GM18505 (cell line): Measurements from ENCODE around the gene BCL3.
A peak's percentile ranks its signal among the peaks of the same experiment; 100 is the strongest.
"Not testable (repeated sequence)": the region's sequence is repeated elsewhere in the genome, so short reads cannot be mapped to it uniquely, and the experiment has no call there.

Experiments
- ATAC-seq: cut with Tn5 transposase; IDR thresholded peaks from one replicate; pipeline ENCODE4 v1.9.1; 2021; ENCODE audit not compliant: unreplicated experiment
- POLR2A ChIP-seq: IDR thresholded peaks from 4 replicates; pipeline ENCODE4 v1.6.1; 2011; ENCODE audit warnings: borderline replicate concordance; ENCODE audit not compliant: insufficient read depth, insufficient read length; ENCODE audit errors: extremely low read depth

BCL3 gene

GRCh38 chr19:44748426-44749254, at the start of gene BCL3:
TSS of gene BCL3 (plus strand) at chr19:44748708. CDS start at chr19:44748791, 83 bp downstream.
- peak; percentile 65 for TF ChIP-seq POLR2A
- ATAC-seq: peak; percentile 32

GRCh38 chr19:44700547-44700946, 48.0 kb upstream of the BCL3 start:
- ATAC-seq: no peak
- TF ChIP-seq POLR2A: no peak

GRCh38 chr19:44701228-44701627, 47.3 kb upstream of the BCL3 start:
- no peak for ATAC-seq
- no peak for TF ChIP-seq POLR2A

- ATAC-seq: no peak
Observed at GRCh38 chr19:44702551-44703176, 45.8 kb upstream of the BCL3 start.

GRCh38 chr19:44703336-44704078, 45.0 kb upstream of the BCL3 start:
- no peak for TF ChIP-seq POLR2A
- no peak for ATAC-seq

More at GRCh38 chr19:44702551-44703176, 45.8 kb upstream of the BCL3 start:
- TF ChIP-seq POLR2A: no peak

GRCh38 chr19:44704982-44705381, 43.5 kb upstream of the BCL3 start:
- TF ChIP-seq POLR2A: no peak
- no peak for ATAC-seq

- no peak for ATAC-seq
Observed at GRCh38 chr19:44705502-44706010, 43.0 kb upstream of the BCL3 start.

GRCh38 chr19:44706506-44707236, 41.8 kb upstream of the BCL3 start:
- ATAC-seq: no peak
- TF ChIP-seq POLR2A: no peak

More at GRCh38 chr19:44705502-44706010, 43.0 kb upstream of the BCL3 start:
- TF ChIP-seq POLR2A: no peak

GRCh38 chr19:44707794-44708193, 40.7 kb upstream of the BCL3 start:
- ATAC-seq: no peak
- no peak for TF ChIP-seq POLR2A

- ATAC-seq: no peak
- no peak for TF ChIP-seq POLR2A
Observed at GRCh38 chr19:44708940-44709339, 39.6 kb upstream of the BCL3 start.

GRCh38 chr19:44709434-44710266, 38.9 kb upstream of the BCL3 start:
- not testable (repeated sequence) for ATAC-seq

- TF ChIP-seq POLR2A: no peak
- no peak for ATAC-seq
Observed at GRCh38 chr19:44710483-44710882, 38.0 kb upstream of the BCL3 start.

- TF ChIP-seq POLR2A: no peak
- no peak for ATAC-seq
Observed at GRCh38 chr19:44712864-44713515, 35.5 kb upstream of the BCL3 start.
